Head of caudate nucleus (tissue), 42 donors: Measurements from ENCODE around the gene MAML2.

ENCODE experiments used
- DNase-seq, 42 donors: peaks; one replicate each; pipeline versions ENCODE4 v3.0.0 to v3.0.0-alpha.2; 2020 to 2021; ENCODE audit warnings: mixed read lengths in 7 of 42
- intact Hi-C: fragments of 100-400 bp; cut with DNase I; formaldehyde crosslinking; loops from one replicate; pipeline ENCODE4 v1.15.0; 2022

Gene MAML2

GRCh38 chr11:96157517-96157873 is 185.5 kb downstream of the MAML2 start:
- intact Hi-C loops = no loop called here
- no peak for DNase-seq

DNA sequence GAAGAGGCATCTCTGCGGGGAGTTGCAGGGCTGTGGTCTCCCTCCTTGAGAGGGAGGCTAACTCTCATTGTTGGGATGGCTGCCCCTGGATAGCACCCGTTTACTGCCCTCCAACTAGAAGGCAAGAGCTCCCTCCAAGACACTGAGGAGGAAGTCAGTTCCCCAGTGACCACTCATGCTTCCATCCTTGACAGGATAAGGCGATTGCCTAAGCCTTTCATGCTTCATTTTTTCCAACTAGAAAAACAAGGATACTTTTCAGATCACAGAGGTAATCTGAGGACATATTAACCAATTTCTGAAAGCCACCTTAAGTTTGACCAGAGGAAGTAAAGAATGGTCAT is 186.6 kb downstream of the MAML2 start:
- no peak for DNase-seq
- intact Hi-C loops = no loop called here

GRCh38 chr11:96155627-96156378 is 187.2 kb downstream of the MAML2 start:
- peak in 41 of 42 donors; percentile 6 to 80 (median 48) for DNase-seq
- intact Hi-C loops = no loop called here

GRCh38 chr11:96154802-96155520 is 188.0 kb downstream of the MAML2 start:
- peak in 21 of 42 donors; percentile 19 to 65 (median 37) for DNase-seq
- intact Hi-C loops = no loop called here

DNA sequence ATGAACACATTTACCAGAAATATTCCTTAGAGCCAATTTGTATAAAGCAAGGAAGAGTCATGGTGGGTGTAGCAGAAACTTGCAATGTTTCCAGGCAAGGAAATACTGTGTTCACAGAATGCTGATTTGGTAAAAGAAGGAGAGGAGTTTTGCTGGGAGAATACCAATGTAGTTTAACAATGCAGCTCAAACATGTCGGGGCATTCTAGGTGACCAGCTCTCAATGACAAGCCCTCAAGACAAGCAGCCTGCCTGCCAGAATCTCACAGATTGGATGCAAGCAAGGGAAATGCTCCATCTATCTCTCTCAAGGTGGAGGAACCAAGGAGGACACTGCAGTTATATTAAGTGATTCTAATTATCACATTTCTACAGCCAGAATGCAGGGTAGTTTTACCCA is 190.4 kb downstream of the MAML2 start:
- DNase-seq = peak in 9 of 42 donors; percentile 20 to 61 (median 29)
- intact Hi-C loops = no loop called here

- intact Hi-C loops = no loop called here
- no peak for DNase-seq
Observed at GRCh38 chr11:96151501-96151900, 191.5 kb downstream of the MAML2 start.

- no peak for DNase-seq
- intact Hi-C loops = no loop called here
Observed at GRCh38 chr11:96150609-96151008, 192.4 kb downstream of the MAML2 start.

GRCh38 chr11:96149743-96150555 is 193.0 kb downstream of the MAML2 start:
- DNase-seq = peak in 2 of 42 donors; percentile 18 to 40
- intact Hi-C loops = no loop called here

DNA sequence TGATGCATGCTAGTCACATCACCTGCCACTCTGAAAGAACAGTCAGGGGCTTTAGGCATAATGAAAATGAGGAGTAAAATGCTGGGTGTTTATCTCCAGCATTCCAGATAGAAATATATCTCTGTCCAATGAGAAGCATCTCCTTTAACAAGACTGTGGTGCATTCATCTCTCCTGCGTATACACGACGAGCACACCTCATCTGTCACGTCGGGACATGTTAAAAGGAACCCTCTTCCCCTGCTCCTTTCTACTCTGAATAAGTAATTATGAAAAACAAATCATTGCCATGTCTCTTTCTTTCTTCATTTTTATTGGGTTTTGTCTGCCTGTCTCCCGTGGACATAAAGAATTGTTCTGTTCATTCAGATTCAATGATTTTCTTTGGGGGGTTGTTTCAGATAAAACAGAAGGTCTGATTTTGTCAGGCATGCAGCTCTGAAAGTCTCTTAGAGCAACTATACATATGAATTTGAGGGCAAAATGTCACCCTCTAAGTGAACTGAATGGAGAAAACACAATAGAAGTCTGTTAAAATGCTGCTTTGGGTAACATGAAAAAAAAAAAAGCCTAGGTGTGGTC is 195.0 kb downstream of the MAML2 start:
- DNase-seq = no peak
- intact Hi-C loops = no loop called here

DNA sequence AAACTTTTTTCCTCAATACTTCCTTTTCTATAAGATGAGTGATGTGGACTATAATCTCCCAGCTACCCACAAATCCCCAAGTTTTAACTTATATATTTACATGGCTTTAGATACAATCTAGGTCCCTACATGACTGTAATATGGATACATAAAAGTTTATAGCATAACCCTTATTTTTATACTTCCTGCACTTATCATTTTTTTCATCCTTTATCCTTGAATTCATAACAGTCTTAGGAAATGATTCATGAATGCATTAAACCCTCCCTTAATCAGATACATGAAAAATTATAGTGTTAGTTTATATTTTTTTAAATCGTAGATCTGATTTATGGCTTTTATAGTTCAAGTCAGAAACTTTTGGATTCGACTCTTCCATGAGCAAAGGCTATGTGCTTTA is 195.8 kb downstream of the MAML2 start:
- intact Hi-C loops = no loop called here
- no peak for DNase-seq

GRCh38 chr11:96146765-96147164 is 196.2 kb downstream of the MAML2 start:
- DNase-seq = no peak
- intact Hi-C loops = no loop called here

GRCh38 chr11:96145163-96145585 is 197.8 kb downstream of the MAML2 start:
- no peak for DNase-seq
- intact Hi-C loops = no loop called here

- no peak for DNase-seq
- intact Hi-C loops = no loop called here
Observed at GRCh38 chr11:96144553-96144952, 198.4 kb downstream of the MAML2 start.

GRCh38 chr11:96143041-96143521 is 199.9 kb downstream of the MAML2 start:
- intact Hi-C loops = no loop called here
- no peak for DNase-seq

DNA sequence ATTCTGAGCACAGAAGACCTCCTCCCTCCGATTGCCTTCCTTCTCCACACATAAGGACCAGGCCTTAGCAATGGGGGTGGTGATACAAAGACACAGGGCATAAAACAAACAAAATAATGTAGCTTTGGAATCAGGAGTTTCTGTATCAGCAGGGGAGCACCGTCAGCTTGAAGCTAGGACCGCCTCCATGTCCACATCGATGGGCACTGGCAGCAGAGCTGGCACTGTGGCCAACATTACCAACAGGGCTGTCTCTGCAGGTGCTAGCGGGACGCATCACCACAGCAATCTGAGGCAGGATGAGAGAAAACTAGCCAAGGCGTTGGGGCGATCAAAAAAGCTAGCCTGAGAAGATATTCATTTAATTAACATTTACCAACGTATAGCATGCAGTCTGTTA is 201.4 kb downstream of the MAML2 start:
- intact Hi-C loops = no loop called here
- no peak for DNase-seq

GRCh38 chr11:96139691-96140090 is 203.3 kb downstream of the MAML2 start:
- intact Hi-C loops = no loop called here
- DNase-seq = peak in 5 of 42 donors; percentile 11 to 50 (median 30)

DNA sequence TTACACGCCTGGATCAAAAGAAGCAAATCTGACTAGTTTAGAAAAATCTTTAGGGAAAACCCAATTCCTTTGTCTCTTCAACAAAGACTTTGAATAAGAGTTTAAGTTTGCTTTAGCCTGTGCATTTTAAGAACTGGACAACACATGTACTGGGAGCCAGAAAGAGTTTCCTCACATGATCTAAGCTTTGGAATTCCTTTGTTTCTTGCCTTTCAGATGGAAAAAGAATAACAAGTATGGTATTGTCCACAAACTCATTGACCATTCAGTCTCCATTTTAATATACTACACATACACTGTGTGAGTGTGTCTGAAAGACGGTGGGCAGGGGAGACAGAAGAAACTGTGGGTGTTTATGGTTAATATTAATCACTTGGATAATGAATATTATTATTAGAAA is 205.6 kb downstream of the MAML2 start:
- no peak for DNase-seq
- intact Hi-C loops = no loop called here

GRCh38 chr11:96136613-96137298 is 206.2 kb downstream of the MAML2 start:
- intact Hi-C loops = no loop called here
- DNase-seq = no peak

DNA sequence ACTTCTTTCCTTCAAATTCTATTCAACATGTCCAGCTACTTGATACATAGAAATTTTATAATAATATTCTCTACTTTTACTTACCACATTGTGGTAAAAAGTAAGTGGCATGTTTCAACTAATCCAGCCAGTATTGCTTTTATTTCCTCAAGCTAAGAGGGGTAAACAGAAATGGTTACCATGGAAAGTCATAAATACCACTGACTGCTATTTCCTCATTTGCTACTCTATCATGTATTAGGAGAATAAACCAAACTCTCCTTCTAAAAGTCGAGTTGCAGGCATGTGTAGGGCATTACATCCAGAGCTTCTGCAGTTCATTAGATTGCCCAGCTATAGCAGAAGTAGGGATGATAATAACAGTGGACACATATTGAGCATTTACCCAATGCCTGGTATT is 208.4 kb downstream of the MAML2 start:
- intact Hi-C loops = no loop called here
- DNase-seq = no peak
